NCI-H146 (cell line): ENCODE measurements around the gene SLX4.
"Not testable (repeated sequence)": the region's sequence is repeated elsewhere in the genome, so short reads cannot be mapped to it uniquely, and the experiment has no call there.

Source experiments
- DNase-seq: peaks from one replicate; lab custom pipeline; 2025; lab: John Stamatoyannopoulos, UW

The SLX4 gene

GRCh38 chr16:3611146-3611975 is at the start of gene SLX4:
Gene SLX4, minus strand, starts transcription at chr16:3611606. Its CDS starts 2,642 bp downstream, at chr16:3608964.
- DNase-seq, result peak; percentile 95

GRCh38 chr16:3659251-3659650 is 47.8 kb upstream of the SLX4 start:
- no peak for DNase-seq

- DNase-seq, result no peak
Measured at GRCh38 chr16:3656491-3657468, 45.4 kb upstream of the SLX4 start.

- DNase-seq, result not testable (repeated sequence)
Measured at GRCh38 chr16:3656160-3656490, 44.7 kb upstream of the SLX4 start.

GRCh38 chr16:3655396-3656159 is 44.2 kb upstream of the SLX4 start:
- no peak for DNase-seq

GRCh38 chr16:3655030-3655395 is 43.6 kb upstream of the SLX4 start:
- no peak for DNase-seq

GRCh38 chr16:3654249-3654991 is 43.0 kb upstream of the SLX4 start, which contains the start of gene DNASE1:
Gene DNASE1, plus strand, starts transcription at chr16:3654691. Its CDS starts 683 bp downstream, at chr16:3655374.
- peak; percentile 80 for DNase-seq

GRCh38 chr16:3652373-3653195 is 41.2 kb upstream of the SLX4 start:
- peak; percentile 70 for DNase-seq

- no peak for DNase-seq
Measured at GRCh38 chr16:3651461-3652372, 40.3 kb upstream of the SLX4 start.

GRCh38 chr16:3650631-3651265 is 39.3 kb upstream of the SLX4 start:
- no peak for DNase-seq

- peak; percentile 55 for DNase-seq
Measured at GRCh38 chr16:3646348-3646920, 35.0 kb upstream of the SLX4 start.

- DNase-seq, result peak; percentile 30
Measured at GRCh38 chr16:3645504-3646347, 34.3 kb upstream of the SLX4 start.

- no peak for DNase-seq
Measured at GRCh38 chr16:3645108-3645503, 33.7 kb upstream of the SLX4 start.

GRCh38 chr16:3643095-3643730 is 31.8 kb upstream of the SLX4 start:
- no peak for DNase-seq

- no peak for DNase-seq
Measured at GRCh38 chr16:3642397-3643094, 31.1 kb upstream of the SLX4 start.

GRCh38 chr16:3641801-3642396 is 30.5 kb upstream of the SLX4 start:
- no peak for DNase-seq
